Renal pelvis (tissue), 4 donors: ENCODE results near the gene FRMPD2. TPM values are rescaled to one million over a fixed set of nuclear protein-coding genes. Genes with fewer than 3 reads are reported as not detected.
"Not testable (repeated sequence)": the region's sequence is repeated elsewhere in the genome, so short reads cannot be mapped to it uniquely, and the experiment has no call there.

Experiments
- DNase-seq: peaks from one replicate; pipeline ENCODE4 v3.0.0-alpha.2; 2013
- polyA plus RNA-seq, 3 donors: library from polyadenylated mRNA; unstranded; fragments of 120-200 nt; gene quantifications; one replicate each; pipeline ENCODE4 v1.2.1, GENCODE V29; 2013; ENCODE audit not compliant: insufficient read length in 3 of 3

FRMPD2 gene
- polyA plus RNA-seq, 3 donors, result 0.53 to 1.5 (median 0.82) TPM

- DNase-seq, result no peak
Measured at GRCh38 chr10:48205918-48206317, 68.6 kb downstream of the FRMPD2 start.

DNA sequence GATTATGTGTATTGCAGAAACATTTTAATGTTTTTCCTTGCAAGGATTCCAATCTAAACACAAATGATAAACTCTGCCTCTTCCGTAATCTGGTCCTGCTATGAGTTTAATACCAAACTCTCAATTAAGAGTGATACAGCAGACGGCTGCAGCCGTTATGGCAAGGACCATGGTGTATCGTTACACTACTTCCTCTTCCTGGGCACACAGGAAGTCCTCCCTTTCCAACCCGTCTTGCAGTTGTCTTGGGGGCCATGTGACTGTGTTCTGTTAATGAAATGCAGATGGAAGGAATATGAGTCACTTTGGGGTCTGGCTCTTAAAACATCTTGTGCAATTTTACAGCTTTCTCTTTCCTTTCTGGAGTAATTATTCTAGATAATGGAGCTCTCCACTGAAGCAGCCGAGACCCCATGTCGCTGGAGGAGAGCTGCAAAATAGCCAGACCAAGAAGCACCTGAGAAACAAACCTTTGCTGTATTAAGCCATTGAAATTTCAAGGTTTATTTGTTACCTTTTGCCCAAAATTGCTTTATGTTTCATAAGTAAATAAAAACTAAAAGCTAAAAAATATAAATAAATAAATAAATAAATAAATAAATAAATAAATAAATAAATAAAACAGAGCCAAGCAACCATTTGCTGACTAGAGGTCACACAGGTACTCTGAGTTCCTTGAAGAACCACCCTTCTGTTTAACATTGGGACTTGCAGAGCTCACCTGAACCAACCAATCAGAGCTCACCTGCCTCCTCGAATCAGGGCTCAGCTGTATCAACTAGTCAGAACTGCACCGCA is 74.7 kb downstream of the FRMPD2 start:
- no peak for DNase-seq

DNA sequence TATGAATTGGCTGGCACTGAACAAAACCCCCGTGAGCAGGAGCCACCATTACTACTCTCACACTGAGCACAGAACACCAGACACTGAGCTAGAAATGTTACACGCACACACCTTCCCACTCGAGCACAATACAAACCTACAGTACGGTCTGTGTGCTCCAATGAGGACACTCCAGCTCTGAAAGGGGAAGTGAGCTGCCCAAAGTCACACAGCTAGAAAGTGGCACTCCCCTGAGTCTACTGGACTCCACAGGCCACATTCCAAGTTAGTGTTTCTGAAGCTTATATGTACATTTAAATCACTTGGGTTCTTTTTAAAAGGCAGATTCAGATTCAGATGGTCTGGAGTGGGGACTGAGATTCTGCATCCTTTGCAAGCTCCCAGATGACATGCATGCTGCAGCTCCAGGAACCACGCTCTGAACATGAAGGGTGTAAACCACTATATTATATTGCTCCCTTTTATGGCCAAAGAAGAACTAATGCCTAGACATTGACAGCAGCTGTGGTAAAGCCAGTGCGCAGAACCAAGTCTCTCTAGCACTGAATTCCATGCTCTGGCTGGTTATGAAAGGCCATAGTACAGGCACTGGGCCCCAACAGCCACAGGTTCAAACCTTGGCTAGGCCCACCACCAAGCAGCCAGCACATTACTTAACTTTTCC is 77.1 kb downstream of the FRMPD2 start:
- DNase-seq, result no peak

GRCh38 chr10:48195803-48196202 is 78.7 kb downstream of the FRMPD2 start:
- no peak for DNase-seq

DNA sequence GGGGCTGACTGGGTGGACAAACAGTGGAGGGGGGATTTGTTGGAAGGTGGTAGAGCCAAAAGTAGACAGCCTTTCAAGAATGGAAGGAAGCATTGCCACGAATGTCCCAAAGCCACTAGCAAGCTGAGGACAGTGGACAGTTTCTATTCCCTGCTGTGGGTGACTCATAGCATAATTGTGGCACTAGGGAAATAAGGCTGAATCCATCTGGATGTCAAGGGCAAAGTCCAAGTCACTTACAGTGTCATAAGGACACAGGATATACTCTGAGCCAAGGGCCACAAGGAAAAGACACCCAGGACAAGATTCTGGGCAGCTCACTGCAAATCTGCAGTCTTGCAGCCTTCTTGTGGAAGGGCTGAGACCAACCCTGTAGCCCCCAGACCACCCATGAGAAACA is 79.7 kb downstream of the FRMPD2 start:
- DNase-seq, result no peak

GRCh38 chr10:48193556-48193955 is 80.9 kb downstream of the FRMPD2 start:
- DNase-seq, result no peak

DNA sequence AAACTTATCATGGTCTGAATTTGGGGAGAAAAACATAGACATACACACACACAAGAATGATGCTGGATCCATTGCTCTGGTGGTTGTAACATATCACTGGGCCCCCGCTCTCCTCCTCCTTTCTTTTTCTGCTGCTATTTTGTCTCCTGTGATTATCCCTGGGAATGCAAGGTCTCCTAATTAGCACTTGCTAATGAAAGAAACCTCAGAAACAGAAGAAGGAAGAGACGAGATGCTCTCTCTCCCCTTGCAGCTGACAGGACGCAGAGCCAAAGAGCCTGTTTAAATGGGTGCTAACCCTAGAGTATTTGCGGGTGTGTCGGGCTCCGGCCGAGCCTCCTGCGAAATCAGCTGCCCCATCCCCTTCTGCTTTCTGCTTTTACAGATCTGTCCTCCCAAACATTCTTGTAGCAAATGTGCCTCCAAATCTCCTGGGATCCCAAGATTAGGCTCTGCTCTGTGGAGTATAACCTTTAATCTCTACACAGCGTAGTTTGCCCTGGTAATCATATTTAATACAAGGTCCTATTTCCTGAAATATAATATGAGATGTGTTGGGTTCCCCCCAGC is 81.5 kb downstream of the FRMPD2 start:
- DNase-seq, result no peak

- DNase-seq, result no peak
Measured at GRCh38 chr10:48187713-48188485, 86.6 kb downstream of the FRMPD2 start.

DNA sequence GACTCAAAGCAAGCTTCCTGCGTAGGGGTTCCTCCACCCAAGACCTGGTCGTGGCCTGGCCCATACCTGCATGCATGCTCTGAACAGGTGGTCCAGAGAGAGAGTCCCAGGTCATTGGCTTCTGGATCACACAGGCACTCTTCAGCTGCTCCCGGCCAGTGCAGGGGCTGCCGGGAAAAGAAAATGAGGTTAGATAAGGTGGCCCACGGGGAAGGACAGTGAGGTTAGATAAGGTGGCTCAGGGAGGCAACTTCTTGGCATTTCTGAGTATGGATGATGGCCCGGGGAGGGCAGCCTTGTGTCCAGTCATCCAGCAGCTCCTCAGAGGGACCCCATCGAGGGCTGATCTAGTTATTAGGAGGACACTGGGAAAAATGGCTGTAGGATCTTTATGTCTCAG is 87.4 kb downstream of the FRMPD2 start:
- no peak for DNase-seq

GRCh38 chr10:48186264-48186804 is 88.2 kb downstream of the FRMPD2 start:
- DNase-seq, result not testable (repeated sequence)

DNA sequence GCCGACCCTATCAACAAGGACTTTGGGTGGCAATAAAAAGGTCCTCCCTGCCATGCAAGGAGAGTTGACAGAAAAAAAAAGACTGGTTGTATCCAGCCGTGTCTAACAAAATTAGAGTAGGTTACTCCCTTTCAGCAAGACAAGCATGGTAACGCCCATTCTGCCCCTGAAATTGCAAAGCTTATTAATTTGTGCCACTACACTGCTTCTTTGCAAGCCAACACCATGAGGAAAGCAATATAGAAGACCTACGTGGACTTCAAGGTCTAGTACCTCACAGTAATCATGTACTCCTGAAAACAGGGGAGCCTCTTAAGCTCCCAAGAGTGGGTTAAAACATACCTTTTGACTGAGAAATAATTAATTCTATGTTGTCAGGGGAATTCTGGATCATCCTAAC is 90.3 kb downstream of the FRMPD2 start:
- DNase-seq, result peak; percentile 38

- not testable (repeated sequence) for DNase-seq
Measured at GRCh38 chr10:48172715-48173114, 101.8 kb downstream of the FRMPD2 start.

DNA sequence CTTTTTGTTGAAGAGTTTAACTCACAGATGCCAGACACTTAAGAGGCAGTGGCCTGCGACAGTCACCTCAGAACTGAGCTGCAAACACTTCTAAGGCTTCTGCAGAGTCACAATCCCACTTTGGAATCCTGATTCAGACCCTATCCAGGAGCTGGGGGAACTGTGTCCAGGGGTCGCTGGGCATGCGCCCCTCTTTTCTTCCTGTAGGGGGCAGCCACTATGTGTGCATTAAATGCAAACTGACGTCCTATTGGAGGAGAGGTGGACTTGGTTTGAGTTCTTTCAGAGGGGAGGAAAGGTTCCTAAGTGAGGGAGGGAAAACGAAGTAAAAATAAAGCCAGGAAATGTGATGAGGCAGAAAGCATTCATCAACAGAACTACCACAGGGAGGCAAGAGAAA is 113.8 kb downstream of the FRMPD2 start:
- not testable (repeated sequence) for DNase-seq

GRCh38 chr10:48160163-48160562 is 114.3 kb downstream of the FRMPD2 start:
- DNase-seq, result not testable (repeated sequence)

GRCh38 chr10:48154211-48155140 is 120.0 kb downstream of the FRMPD2 start:
- not testable (repeated sequence) for DNase-seq

DNA sequence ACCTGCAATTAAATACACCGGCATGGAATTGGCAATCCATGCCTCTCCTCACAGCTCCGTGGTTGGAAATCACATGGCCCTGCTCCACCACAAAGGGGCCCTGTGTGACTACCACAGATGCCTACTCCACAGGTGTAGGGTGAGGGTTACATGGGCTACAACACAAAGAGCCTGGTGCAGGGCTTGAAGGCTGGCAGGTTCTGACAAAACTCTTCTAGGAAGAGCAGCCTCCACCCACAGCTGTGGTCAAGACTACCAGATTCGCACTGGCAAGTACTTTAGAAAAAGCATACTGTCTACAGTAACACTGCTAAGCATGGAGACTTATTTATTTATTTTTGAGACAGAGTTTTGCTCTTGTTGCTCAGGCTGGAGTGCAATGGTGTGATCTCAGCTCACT is 126.9 kb downstream of the FRMPD2 start:
- not testable (repeated sequence) for DNase-seq

GRCh38 chr10:48143721-48144642 is 130.5 kb downstream of the FRMPD2 start:
- not testable (repeated sequence) for DNase-seq

DNA sequence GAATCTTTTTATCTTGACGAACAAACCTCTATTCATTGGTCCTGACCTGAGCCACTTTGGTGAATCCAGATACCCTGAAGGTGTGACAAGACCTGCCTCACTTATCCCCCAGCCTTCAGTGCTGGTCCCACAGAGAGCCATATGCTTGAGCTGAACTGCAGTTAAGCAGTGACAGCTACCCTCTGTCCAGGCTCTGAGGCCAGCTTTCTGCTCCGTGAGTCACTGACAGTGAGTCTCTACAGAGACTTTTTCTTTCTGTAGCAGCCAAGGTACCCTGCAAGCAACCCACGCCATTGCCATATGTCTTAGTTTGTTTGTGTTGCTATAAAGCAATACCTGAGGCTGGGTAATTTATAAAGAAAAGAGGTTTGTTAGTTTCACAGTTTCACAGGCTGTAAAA is 133.5 kb downstream of the FRMPD2 start:
- DNase-seq, result not testable (repeated sequence)
